DMS79 (cell line): ENCODE results near the gene VDAC1.
"Not testable (repeated sequence)": the region's sequence is repeated elsewhere in the genome, so short reads cannot be mapped to it uniquely, and the experiment has no call there.

ENCODE experiments used
- DNase-seq: peaks from one replicate; lab custom pipeline; 2025; lab: John Stamatoyannopoulos, UW

Gene VDAC1

GRCh38 chr5:133941456-133942196 lies 63.1 kb downstream of the VDAC1 start:
- no peak for DNase-seq

GRCh38 chr5:133939668-133940067 lies 65.1 kb downstream of the VDAC1 start:
- DNase-seq: no peak

- no peak for DNase-seq
These were observed 65.8 kb downstream of the VDAC1 start for GRCh38 chr5:133938929-133939328.

GRCh38 chr5:133938039-133938821 lies 66.5 kb downstream of the VDAC1 start:
- no peak for DNase-seq

GRCh38 chr5:133937628-133938027 lies 67.1 kb downstream of the VDAC1 start:
- DNase-seq: not testable (repeated sequence)

- no peak for DNase-seq
These were observed 68.1 kb downstream of the VDAC1 start for GRCh38 chr5:133936651-133937015.

GRCh38 chr5:133935991-133936650 lies 68.7 kb downstream of the VDAC1 start:
- DNase-seq: not testable (repeated sequence)

- no peak for DNase-seq
These were observed 69.2 kb downstream of the VDAC1 start for GRCh38 chr5:133935667-133935940.

- no peak for DNase-seq
These were observed 69.7 kb downstream of the VDAC1 start for GRCh38 chr5:133934822-133935666.

GRCh38 chr5:133934311-133934710 lies 70.5 kb downstream of the VDAC1 start:
- DNase-seq: no peak

- DNase-seq: no peak
These were observed 71.0 kb downstream of the VDAC1 start for GRCh38 chr5:133933670-133934295.

GRCh38 chr5:133933169-133933509 lies 71.6 kb downstream of the VDAC1 start:
- DNase-seq: no peak

GRCh38 chr5:133932441-133933168 lies 72.2 kb downstream of the VDAC1 start:
- no peak for DNase-seq

- no peak for DNase-seq
These were observed 73.2 kb downstream of the VDAC1 start for GRCh38 chr5:133931546-133931945.

- no peak for DNase-seq
These were observed 74.0 kb downstream of the VDAC1 start for GRCh38 chr5:133930813-133931090.

- no peak for DNase-seq
These were observed 74.5 kb downstream of the VDAC1 start for GRCh38 chr5:133930061-133930812.

- DNase-seq: no peak
These were observed 76.0 kb downstream of the VDAC1 start for GRCh38 chr5:133928587-133929393.

GRCh38 chr5:133927300-133928180 lies 77.2 kb downstream of the VDAC1 start:
- no peak for DNase-seq
